Vagina (tissue), 2 donors: ENCODE measurements around the gene KMT2E.

Experiments used
- POLR2AphosphoS5 ChIP-seq, 2 donors: sonication (generic); formaldehyde crosslinking; IDR thresholded peaks; one replicate each; pipeline ENCODE4 v1.9.0; 2017; ENCODE audit warnings: antibody characterized with exemption in 2 of 2, mild to moderate bottlenecking in 2 of 2, low read depth in 1 of 2; ENCODE audit not compliant: insufficient read depth in 1 of 2
- TF ChIP-seq, protein P1 (sequence below), 3 experiments: fragments of 450-650 bp in 2 of 3; fragments of 200-600 bp in 1 of 3; sonication (generic) in 1 of 3; IDR thresholded peaks; one replicate each; pipeline ENCODE4 v1.5.1; 2017 to 2019; ENCODE audit warnings: antibody characterized with exemption in 3 of 3, mild to moderate bottlenecking in 2 of 3, moderate library complexity in 2 of 3

DNA sequence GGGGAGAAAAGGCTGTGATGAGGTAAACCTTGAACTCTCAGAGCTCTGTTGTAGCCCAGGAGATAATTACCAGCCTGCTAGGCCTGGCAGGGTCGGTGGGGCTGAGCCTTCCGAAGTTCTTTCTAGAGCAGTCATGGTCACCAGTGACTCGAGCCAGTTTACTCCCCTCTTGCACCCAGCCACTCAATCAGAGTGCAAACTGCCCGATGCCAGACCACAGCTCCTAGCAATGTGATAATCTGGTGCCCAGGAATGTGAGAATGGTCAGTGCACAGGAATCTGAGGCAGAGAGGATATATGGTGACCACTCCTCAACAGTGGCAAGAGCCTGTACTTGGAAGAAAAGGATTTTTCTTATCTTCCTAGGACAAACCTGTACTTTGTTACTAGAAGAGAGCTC is 46.4 kb upstream of the KMT2E start:
- TF ChIP-seq POLR2AphosphoS5 (IDR thresholded peaks at IDR 0.05; ENCODE audit: insufficient read depth in 1 of 2, low read depth in 1 of 2), result no peak
- TF ChIP-seq, protein P1, sequence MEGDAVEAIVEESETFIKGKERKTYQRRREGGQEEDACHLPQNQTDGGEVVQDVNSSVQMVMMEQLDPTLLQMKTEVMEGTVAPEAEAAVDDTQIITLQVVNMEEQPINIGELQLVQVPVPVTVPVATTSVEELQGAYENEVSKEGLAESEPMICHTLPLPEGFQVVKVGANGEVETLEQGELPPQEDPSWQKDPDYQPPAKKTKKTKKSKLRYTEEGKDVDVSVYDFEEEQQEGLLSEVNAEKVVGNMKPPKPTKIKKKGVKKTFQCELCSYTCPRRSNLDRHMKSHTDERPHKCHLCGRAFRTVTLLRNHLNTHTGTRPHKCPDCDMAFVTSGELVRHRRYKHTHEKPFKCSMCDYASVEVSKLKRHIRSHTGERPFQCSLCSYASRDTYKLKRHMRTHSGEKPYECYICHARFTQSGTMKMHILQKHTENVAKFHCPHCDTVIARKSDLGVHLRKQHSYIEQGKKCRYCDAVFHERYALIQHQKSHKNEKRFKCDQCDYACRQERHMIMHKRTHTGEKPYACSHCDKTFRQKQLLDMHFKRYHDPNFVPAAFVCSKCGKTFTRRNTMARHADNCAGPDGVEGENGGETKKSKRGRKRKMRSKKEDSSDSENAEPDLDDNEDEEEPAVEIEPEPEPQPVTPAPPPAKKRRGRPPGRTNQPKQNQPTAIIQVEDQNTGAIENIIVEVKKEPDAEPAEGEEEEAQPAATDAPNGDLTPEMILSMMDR (IDR thresholded peaks at IDR 0.05), result no peak
